HCT116 (cell line): ENCODE data around the gene STK24. TPM values are rescaled to one million over a fixed set of nuclear protein-coding genes. Genes with fewer than 3 reads are reported as not detected.

Source experiments
- ATAC-seq: fragments of 200-7000 bp; cut with Tn5 transposase; 2 replicates; pipeline ENCODE4 v1.9.1; 2020; ENCODE audit warnings: mild to moderate bottlenecking, moderate library complexity
- BruUV-seq: library from RNA; stranded (reverse); fragments of 400-500 nt; replicated peaks from 2 replicates; lab custom pipeline; 2021; lab: Mats Ljungman, UMichigan
- CTCF ChIA-PET: fragments of 300-600 bp; sonication (Branson Sonifier 250); formaldehyde crosslinking; loops from one replicate; lab custom pipeline; 2021; ENCODE audit warnings: antibody characterized with exemption; lab: Charles Lee
- POLR2A ChIA-PET: fragments of 300-600, 350-600 bp; sonication (Branson Sonifier 250); formaldehyde crosslinking; loops from one replicate; lab custom pipeline; 2021; ENCODE audit warnings: antibody characterized with exemption; lab: Charles Lee
- RAD21 ChIA-PET, 2 experiments: fragments of 300-600 bp; sonication (Branson Sonifier 250); formaldehyde crosslinking; loops; one replicate each; lab custom pipeline; 2023; ENCODE audit warnings: low total read pairs in 2 of 2; ENCODE audit not compliant: uncharacterized antibody in 2 of 2, unreplicated experiment in 2 of 2, low non-redundant PET in 1 of 2; lab: Charles Lee
- DNase-seq: peaks from one replicate; pipeline ENCODE4 v3.0.0-alpha.2; 2010; ENCODE audit warnings: low read depth, low spot score
- H2AFZ ChIP-seq: fragments of 200-600 bp; shearing (Covaris generic), sonication (generic); 2 replicates; pipeline ENCODE4 v1.6.1; 2017; ENCODE audit warnings: low read depth, mixed run types, mixed read lengths, antibody characterized with exemption, low read length; ENCODE audit not compliant: poor library complexity, severe bottlenecking
- H3K27ac ChIP-seq: 2 replicates; pipeline ENCODE4 v1.5.1; 2012; ENCODE audit warnings: low read depth, low read length
- H3K27me3 ChIP-seq: fragments of 200-600 bp; sonication (generic); 2 replicates; pipeline ENCODE4 v1.6.1; 2016; ENCODE audit warnings: mixed run types, low read length, mixed read lengths; ENCODE audit not compliant: insufficient read depth
- H3K36me3 ChIP-seq, 2 experiments: fragments of 200-500 bp in 1 of 2; fragments of 200-600 bp in 1 of 2; sonication (Bioruptor generic) in 1 of 2; sonication (generic) in 1 of 2; 2 replicates each; pipeline versions ENCODE4 v1.5.1 to v1.6.1; 2014 to 2016; ENCODE audit warnings: low read length in 2 of 2, inconsistent platforms in 1 of 2, mixed read lengths in 1 of 2, mixed run types in 1 of 2; ENCODE audit not compliant: insufficient read depth in 2 of 2, control insufficient read depth in 1 of 2
- H3K4me1 ChIP-seq, 2 experiments: fragments of 200-600 bp in 1 of 2; sonication (generic) in 1 of 2; 2 replicates each; pipeline versions ENCODE4 v1.5.1 to v1.6.1; 2012 to 2017; ENCODE audit warnings: low read length in 2 of 2, inconsistent platforms in 1 of 2, mild to moderate bottlenecking in 1 of 2, mixed read lengths in 1 of 2, mixed run types in 1 of 2, moderate library complexity in 1 of 2; ENCODE audit not compliant: insufficient read depth in 2 of 2, control insufficient read depth in 1 of 2
- H3K4me2 ChIP-seq: fragments of 200-600 bp; sonication (generic); 2 replicates; pipeline ENCODE4 v1.6.1; 2017; ENCODE audit warnings: mixed run types, low read length, mixed read lengths
- H3K4me3 ChIP-seq, 2 experiments: fragments of 200-600 bp in 1 of 2; sonication (generic) in 1 of 2; replicated peaks in 1 of 2; 2 replicates each; pipeline ENCODE4 v1.5.1; 2011 to 2016; ENCODE audit warnings: low read length in 2 of 2, control low read depth in 1 of 2, low read depth in 1 of 2, mild to moderate bottlenecking in 1 of 2, mixed read lengths in 1 of 2, mixed run types in 1 of 2
- H3K79me2 ChIP-seq: fragments of 200-600 bp; sonication (generic); 2 replicates; pipeline ENCODE4 v1.6.1; 2017; ENCODE audit warnings: mild to moderate bottlenecking, mixed run types, low read length, moderate library complexity, mixed read lengths; ENCODE audit not compliant: insufficient read depth
- H3K9ac ChIP-seq: fragments of 200-600 bp; sonication (generic); 2 replicates; pipeline ENCODE4 v1.6.1; 2016; ENCODE audit warnings: low read length, mixed read lengths
- H3K9me2 ChIP-seq: fragments of 200-600 bp; sonication (generic), shearing (Covaris generic); 2 replicates; pipeline ENCODE4 v1.6.1; 2017; ENCODE audit warnings: mixed run types, mild to moderate bottlenecking, moderate library complexity; ENCODE audit not compliant: insufficient read depth
- H3K9me3 ChIP-seq, 2 experiments: fragments of 200-500 bp in 1 of 2; fragments of 200-600 bp in 1 of 2; sonication (Bioruptor generic) in 1 of 2; sonication (generic) in 1 of 2; 2 replicates each; pipeline ENCODE4 v1.6.1; 2014 to 2017; ENCODE audit warnings: low read length in 2 of 2, mixed read lengths in 2 of 2, inconsistent platforms in 1 of 2, low read depth in 1 of 2, mild to moderate bottlenecking in 1 of 2, mixed run types in 1 of 2, moderate library complexity in 1 of 2; ENCODE audit not compliant: control insufficient read depth in 1 of 2, insufficient read depth in 1 of 2
- H4K20me1 ChIP-seq: fragments of 200-600 bp; sonication (generic), shearing (Covaris generic); 2 replicates; pipeline ENCODE4 v1.6.1; 2017; ENCODE audit warnings: mixed run types, mild to moderate bottlenecking, moderate library complexity; ENCODE audit not compliant: insufficient read depth
- CEBPB ChIP-seq: IDR thresholded peaks from 2 replicates; pipeline ENCODE4 v1.6.1; 2012; ENCODE audit warnings: low read depth
- EGR1 ChIP-seq: IDR thresholded peaks from 2 replicates; pipeline ENCODE4 v1.6.1; 2012; ENCODE audit warnings: low read depth
- EZH2 ChIP-seq: fragments of 200-600 bp; sonication (generic); IDR thresholded peaks from 2 replicates; pipeline ENCODE4 v1.6.1; 2017; ENCODE audit warnings: antibody characterized with exemption, mixed run types
- POLR2A ChIP-seq: IDR thresholded peaks from 2 replicates; pipeline ENCODE4 v1.7.0; 2011; ENCODE audit warnings: borderline replicate concordance; ENCODE audit not compliant: insufficient read depth, insufficient read length; ENCODE audit errors: extremely low read depth
- REST ChIP-seq: IDR thresholded peaks from 2 replicates; pipeline ENCODE4 v1.6.1; 2012; ENCODE audit warnings: low read depth
- SP1 ChIP-seq: IDR thresholded peaks from 2 replicates; pipeline ENCODE4 v1.6.1; 2012; ENCODE audit warnings: low read depth
- SRF ChIP-seq: IDR thresholded peaks from 2 replicates; pipeline ENCODE4 v1.6.1; 2012; ENCODE audit warnings: low read depth
- YY1 ChIP-seq: IDR thresholded peaks from 2 replicates; pipeline ENCODE4 v1.6.1; 2011; ENCODE audit warnings: low read length, low read depth, moderate library complexity, mild to moderate bottlenecking; ENCODE audit not compliant: insufficient replicate concordance; ENCODE audit errors: extremely low read depth
- ZFX ChIP-seq: fragments of 450-650 bp; IDR thresholded peaks from 2 replicates; pipeline ENCODE4 v1.6.1; 2017
- ZNF274 ChIP-seq: fragments of 200-500 bp; sonication (Bioruptor generic); IDR thresholded peaks from 2 replicates; pipeline ENCODE4 v1.6.1; 2014; ENCODE audit warnings: mild to moderate bottlenecking, low read depth, low read length, inconsistent platforms
- intact Hi-C: fragments of 100-400 bp; cut with micrococcal nuclease; formaldehyde crosslinking; loops from 2 replicates; pipeline ENCODE4 v1.10.0; 2022
- total RNA-seq: library from RNA; stranded (reverse); gene quantifications from one replicate; pipeline ENCODE4 v1.2.1, GENCODE V29; 2021; ENCODE audit not compliant: unreplicated experiment
- TF ChIP-seq, protein P1 (sequence below): IDR thresholded peaks from 2 replicates; pipeline ENCODE4 v1.6.1; 2012
- TF ChIP-seq, protein P2 (sequence below): IDR thresholded peaks from 2 replicates; pipeline ENCODE4 v1.6.1; 2012

STK24 gene
- total RNA-seq, 1 experiment from 2014 or later = 137 TPM

DNA sequence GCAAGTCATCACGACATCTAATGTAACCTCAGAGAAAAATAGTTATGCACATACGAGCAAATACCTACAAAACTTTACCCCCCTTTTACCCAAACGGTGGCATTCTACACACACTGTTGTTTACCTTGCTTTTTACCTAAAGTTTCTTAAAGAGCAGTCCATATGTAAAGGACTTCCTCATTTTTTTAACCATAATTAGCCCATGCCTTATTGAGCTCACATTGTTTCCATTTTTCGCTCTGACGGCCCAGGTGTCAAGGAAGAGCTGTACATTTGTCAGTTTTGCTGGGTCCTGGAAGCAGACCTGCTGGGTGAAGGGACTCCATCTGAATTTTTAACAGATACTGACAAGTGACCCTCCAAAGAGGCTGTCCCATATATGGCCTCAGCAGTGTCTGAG is 89.4 kb downstream of the STK24 start (continued):
- TF ChIP-seq, protein P1, sequence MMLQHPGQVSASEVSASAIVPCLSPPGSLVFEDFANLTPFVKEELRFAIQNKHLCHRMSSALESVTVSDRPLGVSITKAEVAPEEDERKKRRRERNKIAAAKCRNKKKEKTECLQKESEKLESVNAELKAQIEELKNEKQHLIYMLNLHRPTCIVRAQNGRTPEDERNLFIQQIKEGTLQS = no peak
- TF ChIP-seq SP1 (no peak), SRF (no peak), EGR1 (no peak), YY1 (no peak)
- TF ChIP-seq, protein P2, sequence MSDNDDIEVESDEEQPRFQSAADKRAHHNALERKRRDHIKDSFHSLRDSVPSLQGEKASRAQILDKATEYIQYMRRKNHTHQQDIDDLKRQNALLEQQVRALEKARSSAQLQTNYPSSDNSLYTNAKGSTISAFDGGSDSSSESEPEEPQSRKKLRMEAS = no peak

DNA sequence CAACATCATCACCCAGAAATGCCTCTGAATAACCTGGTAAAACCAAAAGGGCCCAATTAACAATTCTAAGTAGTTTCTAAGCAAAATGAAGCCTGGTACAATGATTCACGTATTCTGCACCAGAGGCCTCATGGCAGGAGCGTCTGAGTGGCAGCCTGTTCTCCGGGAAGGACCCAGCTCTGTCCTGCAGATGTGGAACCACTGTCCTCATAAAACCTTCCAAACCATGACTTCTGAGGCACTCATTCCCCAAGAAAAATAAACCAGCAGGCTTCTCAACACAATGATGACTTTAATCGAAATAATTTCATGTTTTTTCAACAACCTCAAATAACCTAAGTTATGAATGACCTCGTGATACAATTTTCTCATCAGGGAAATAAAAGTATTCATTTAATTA is 89.9 kb downstream of the STK24 start:
- H3K4me1 ChIP-seq = peaks cover 36 to 74% of the 10 kb centered on the region in 2 experiments
- no peaks in the 10 kb centered on the region for H3K27me3 ChIP-seq
- DNase-seq (no peak), ATAC-seq (no peak)
- H3K4me3 ChIP-seq = no peak overlapping the region
- no TSS peak for BruUV-seq
- H3K9me2 ChIP-seq = no peaks in the 10 kb centered on the region
- no peaks in the 10 kb centered on the region for H3K36me3 ChIP-seq
- H3K4me2 ChIP-seq = no peak overlapping the region
- no peak overlapping the region for H3K27ac ChIP-seq
- no peak overlapping the region for H3K9ac ChIP-seq
- H2AFZ ChIP-seq = no peak overlapping the region
- TF ChIP-seq, protein P1 = no peak
- intact Hi-C loops = no loop called here
- ChIA-PET POLR2A (no interaction called here), CTCF (interaction anchor here (0.6 to 2.5 kb wide), 3 partner anchors 139 to 188 kb away, joined by 3 to 9 read pairs (median 3); no protein-coding TSS in a partner anchor), RAD21 (no interaction called here)
- H3K9me3 ChIP-seq = no peaks in the 10 kb centered on the region
- peaks cover 8% of the 10 kb centered on the region; the same call in 1 of the 2 replicates for H4K20me1 ChIP-seq
- H3K79me2 ChIP-seq = peaks cover 95% of the 10 kb centered on the region

DNA sequence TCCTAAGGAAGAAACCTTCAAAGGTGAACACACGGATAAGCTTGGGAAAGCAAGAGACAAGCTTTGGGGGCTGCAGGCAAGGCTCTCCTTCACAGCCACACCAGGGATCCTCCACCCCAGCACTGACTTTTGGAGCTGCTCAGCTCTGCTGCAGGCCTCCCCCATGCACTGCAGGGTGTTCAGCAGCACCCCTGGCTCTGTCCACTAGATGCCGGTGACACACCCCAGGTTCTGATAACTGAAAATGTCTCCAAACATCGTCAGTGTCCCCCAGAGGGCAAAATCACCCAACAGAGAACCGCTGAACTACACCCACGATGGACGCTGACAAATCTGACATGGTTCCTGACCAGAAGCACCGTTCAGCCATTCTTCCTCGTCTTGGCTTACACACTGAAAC is 90.5 kb downstream of the STK24 start:
- H3K4me3 ChIP-seq = no peak overlapping the region
- ChIA-PET RAD21 (no interaction called here), POLR2A (no interaction called here), CTCF (interaction anchor here (0.6 to 2.5 kb wide), 3 partner anchors 140 to 188 kb away, joined by 3 to 9 read pairs (median 3); no protein-coding TSS in a partner anchor)
- BruUV-seq = no TSS peak
- H3K27ac ChIP-seq = no peak overlapping the region
- 0 out of 2 replicates have a peak overlapping the region, but pooled peaks have one; percentile 3 for H3K9ac ChIP-seq
- H3K4me1 ChIP-seq = peaks cover 36 to 76% of the 10 kb centered on the region in 2 experiments
- 0 out of 2 replicates have a peak, but pooled peaks cover 7% of the 10 kb centered on the region for H4K20me1 ChIP-seq
- no peaks in the 10 kb centered on the region for H3K27me3 ChIP-seq
- TF ChIP-seq ZNF274 (no peak), EZH2 (no peak), POLR2A (no peak), ZFX (no peak), EGR1 (no peak), CEBPB (no peak), SRF (no peak), REST (no peak)
- TF ChIP-seq, protein P1 = no peak
- H3K4me2 ChIP-seq = peak overlapping the region; percentile 21
- DNase-seq = no peak
- no peaks in the 10 kb centered on the region for H3K9me2 ChIP-seq
- H2AFZ ChIP-seq = no peak overlapping the region
- intact Hi-C loops = no loop called here
- H3K9me3 ChIP-seq = no peaks in the 10 kb centered on the region
- peaks cover 97% of the 10 kb centered on the region for H3K79me2 ChIP-seq
- no peak for ATAC-seq
- H3K36me3 ChIP-seq = no peaks in the 10 kb centered on the region
